ENCODE data around the gene GNAL. TPM values are rescaled to one million over a fixed set of nuclear protein-coding genes. Genes with fewer than 3 reads are reported as not detected.
A peak's percentile ranks its signal among the peaks of the same experiment; 100 is the strongest.
"Not testable (repeated sequence)": the region's sequence is repeated elsewhere in the genome, so short reads cannot be mapped to it uniquely, and the experiment has no call there.

GNAL gene
- total RNA-seq, 1 donor from 2014 or later = 5.1 TPM

- no peak for DNase-seq (ENCODE audit: missing footprints)
- intact Hi-C loops (cut with DNase I) = no loop called here
- ATAC-seq = no peak
Measured at GRCh38 chr18:11906926-11907874, 218.1 kb downstream of the GNAL start.

GRCh38 chr18:11908182-11909060 is 219.4 kb downstream of the GNAL start, which contains the start of gene MPPE1:
Gene MPPE1, minus strand, starts transcription at chr18:11908317. Its CDS starts 11,053 bp downstream, at chr18:11897264.
- peak; percentile 97 for ATAC-seq
- intact Hi-C loops (cut with DNase I) = loop anchor here (2.0 kb wide), 2 partner anchors 58 to 72 kb away; partner anchors contain the start of genes CHMP1B and IMPA2
- DNase-seq (ENCODE audit: missing footprints) = peak; percentile 97

- no peak for DNase-seq (ENCODE audit: missing footprints)
- intact Hi-C loops (cut with DNase I) = loop anchor here (2.0 kb wide), 2 partner anchors 58 to 72 kb away; partner anchors contain the start of genes CHMP1B and IMPA2
- no peak for ATAC-seq
Measured at GRCh38 chr18:11909061-11909455, 220.0 kb downstream of the GNAL start.

GRCh38 chr18:11909591-11910026 is 220.5 kb downstream of the GNAL start:
- intact Hi-C loops (cut with DNase I) = loop anchor here (2.0 kb wide), 2 partner anchors 59 to 71 kb away; partner anchors contain the start of genes CHMP1B and IMPA2
- ATAC-seq (no peak), DNase-seq (ENCODE audit: missing footprints) (no peak)

- peak; percentile 72 for ATAC-seq
- intact Hi-C loops (cut with DNase I); DNase-seq (ENCODE audit: missing footprints): not testable (repeated sequence)
Measured at GRCh38 chr18:11916880-11917279, 227.8 kb downstream of the GNAL start.

- intact Hi-C loops (cut with DNase I); DNase-seq (ENCODE audit: missing footprints); ATAC-seq: not testable (repeated sequence)
Measured at GRCh38 chr18:11919522-11919921, 230.5 kb downstream of the GNAL start.

GRCh38 chr18:11923450-11923849 is 234.4 kb downstream of the GNAL start:
- intact Hi-C loops (cut with DNase I) = no loop called here
- no peak for ATAC-seq

GRCh38 chr18:11925800-11926481 is 236.9 kb downstream of the GNAL start:
- intact Hi-C loops (cut with DNase I) = no loop called here
- DNase-seq (ENCODE audit: missing footprints) (no peak), ATAC-seq (no peak)

More at GRCh38 chr18:11923450-11923849, 234.4 kb downstream of the GNAL start:
- no peak for DNase-seq (ENCODE audit: missing footprints)

- DNase-seq (ENCODE audit: missing footprints) (no peak), ATAC-seq (no peak)
- intact Hi-C loops (cut with DNase I) = no loop called here
Measured at GRCh38 chr18:11927497-11927896, 238.4 kb downstream of the GNAL start.

GRCh38 chr18:11932393-11932792 is 243.3 kb downstream of the GNAL start:
- intact Hi-C loops (cut with DNase I) = no loop called here
- no peak for ATAC-seq
- no peak for DNase-seq (ENCODE audit: missing footprints)

Small RNAs within 50 kb of the gene (microRNA-seq; reads per million reads assigned to microRNA genes)
- gene MIR7153 = not detected

Other genes starting within 250 kb of the GNAL start
- not detected for gene SLC35G4, start 79.7 kb upstream of the GNAL start, total RNA-seq
- 28.6 TPM for gene CHMP1B, start 162.1 kb downstream of the GNAL start, total RNA-seq
- 34.5 TPM for gene MPPE1, start 219.1 kb downstream of the GNAL start, total RNA-seq

Data from Right ventricle myocardium inferior (tissue), 1 donor.